Esophagus muscularis mucosa (tissue), 4 donors: Measurements from ENCODE around the gene CYREN. TPM values are rescaled to one million over a fixed set of nuclear protein-coding genes. Genes with fewer than 3 reads are reported as not detected.

Source experiments
- DNase-seq: peaks from one replicate; pipeline ENCODE4 v3.0.0-alpha.2; 2017; ENCODE audit errors: extremely low spot score
- H3K27ac ChIP-seq, 4 donors: fragments of 200-600 bp; sonication (generic); replicated peaks in 1 of 4; 1 replicate in 3 of 4; 2 replicates in 1 of 4; pipeline ENCODE4 v1.5.1; 2016 to 2019; ENCODE audit warnings: mild to moderate bottlenecking in 1 of 4
- H3K27me3 ChIP-seq, 4 donors: fragments of 200-600 bp; sonication (generic); one replicate each; pipeline versions ENCODE4 v1.5.1 to v1.6.0; 2016 to 2019
- H3K36me3 ChIP-seq, 4 donors: fragments of 200-600 bp; sonication (generic); one replicate each; pipeline ENCODE4 v1.5.1; 2016 to 2019
- H3K4me1 ChIP-seq, 4 donors: fragments of 200-600 bp; sonication (generic); one replicate each; pipeline ENCODE4 v1.5.1; 2016 to 2019
- H3K4me3 ChIP-seq, 4 donors: fragments of 200-600 bp; sonication (generic); 1 replicate in 2 of 4; 2 replicates in 2 of 4; pipeline ENCODE4 v1.5.1; 2016 to 2019; ENCODE audit warnings: mild to moderate bottlenecking in 4 of 4, moderate library complexity in 1 of 4
- H3K9me3 ChIP-seq, 4 donors: fragments of 200-600 bp; sonication (generic); 1 replicate in 3 of 4; 2 replicates in 1 of 4; pipeline ENCODE4 v1.5.1; 2016 to 2019
- CTCF ChIP-seq, 3 experiments: fragments of 200-600 bp in 2 of 3; fragments of 450-650 bp in 1 of 3; sonication (generic) in 2 of 3; IDR thresholded peaks; one replicate each; pipeline ENCODE4 v1.5.1; 2017 to 2019; ENCODE audit warnings: antibody characterized with exemption in 3 of 3, mild to moderate bottlenecking in 2 of 3, moderate library complexity in 1 of 3
- EP300 ChIP-seq: sonication (generic); formaldehyde crosslinking; IDR thresholded peaks from one replicate; pipeline ENCODE4 v1.6.1; 2017; ENCODE audit warnings: antibody characterized with exemption
- POLR2A ChIP-seq: fragments of 450-650 bp; IDR thresholded peaks from one replicate; pipeline ENCODE4 v1.6.1; 2017; ENCODE audit warnings: antibody characterized with exemption, moderate library complexity, mild to moderate bottlenecking, low read depth
- POLR2AphosphoS5 ChIP-seq, 2 donors: sonication (generic); formaldehyde crosslinking; IDR thresholded peaks; one replicate each; pipeline ENCODE4 v1.6.1; 2017; ENCODE audit warnings: antibody characterized with exemption in 2 of 2
- WGBS: methylation state at CpG from one replicate; pipeline ENCODE4 v1.1.5; 2018; 5-methylcytosine and 5-hydroxymethylcytosine counted together
- intact Hi-C: fragments of 100-400 bp; cut with DNase I; formaldehyde crosslinking; loops from one replicate; pipeline ENCODE4 v1.15.1; 2023
- total RNA-seq, 4 donors: library from RNA; depleted of rRNA; stranded (reverse); fragments of >200 nt; gene quantifications; one replicate each; pipeline versions ENCODE4 v1.1.0 to v1.2.1, GENCODE V29; 2016

The CYREN gene
- total RNA-seq, 4 donors from 2014 or later = 30.8 to 51.7 (median 40.2) TPM

- Histone ChIP-seq H3K36me3 (peaks cover 0 to 66% (median 47%) of the 10 kb centered on the region in 4 donors), H3K27ac (peak overlapping the region in 3 of 4 donors; percentile 29 to 47 (median 46)), H3K27me3 (no peaks in the 10 kb centered on the region), H3K9me3 (no peaks in the 10 kb centered on the region), H3K4me3 (no peak overlapping the region), H3K4me1 (peaks cover 9 to 67% (median 53%) of the 10 kb centered on the region in 4 donors)
- no peak for DNase-seq
- intact Hi-C loops = no loop called here
- TF ChIP-seq EP300 = no peak
- no peak for TF ChIP-seq CTCF (IDR thresholded peaks at IDR 0.05)
- TF ChIP-seq POLR2A = no peak
- no peak for TF ChIP-seq POLR2AphosphoS5 (IDR thresholded peaks at IDR 0.05)
- WGBS = 72% methylated on average over 5 of the region's 5 CpGs
Observed at GRCh38 chr7:135204876-135205275, 34.4 kb upstream of the CYREN start.

GRCh38 chr7:135204341-135204749 lies 33.8 kb upstream of the CYREN start:
- Histone ChIP-seq H3K27me3 (no peaks in the 10 kb centered on the region), H3K27ac (peak overlapping the region; percentile 18 to 68 (median 50)), H3K9me3 (no peaks in the 10 kb centered on the region), H3K36me3 (peaks cover 0 to 70% (median 53%) of the 10 kb centered on the region in 4 donors), H3K4me3 (no peak overlapping the region), H3K4me1 (peaks cover 8 to 62% (median 47%) of the 10 kb centered on the region in 4 donors)
- TF ChIP-seq POLR2A (no peak), CTCF (IDR thresholded peaks at IDR 0.05) (no peak), POLR2AphosphoS5 (IDR thresholded peaks at IDR 0.05) (no peak), EP300 (no peak)
- no peak for DNase-seq
- WGBS = 79% methylated on average over 4 of the region's 6 CpGs
- intact Hi-C loops = no loop called here

GRCh38 chr7:135201350-135201749 lies 30.8 kb upstream of the CYREN start:
- H3K27ac ChIP-seq = no peak overlapping the region
- WGBS = 80% methylated on average over 2 of the region's 2 CpGs
- peaks cover 12 to 95% (median 82%) of the 10 kb centered on the region in 4 donors for H3K36me3 ChIP-seq
- peaks cover 8 to 36% (median 24%) of the 10 kb centered on the region in 4 donors for H3K4me1 ChIP-seq
- TF ChIP-seq EP300 (no peak), POLR2A (no peak), POLR2AphosphoS5 (IDR thresholded peaks at IDR 0.05) (no peak), CTCF (IDR thresholded peaks at IDR 0.05) (no peak)
- H3K9me3 ChIP-seq = no peaks in the 10 kb centered on the region
- DNase-seq = no peak
- intact Hi-C loops = no loop called here
- H3K27me3 ChIP-seq = no peaks in the 10 kb centered on the region
- no peak overlapping the region for H3K4me3 ChIP-seq

- TF ChIP-seq EP300 (no peak), CTCF (IDR thresholded peaks at IDR 0.05) (no peak), POLR2A (no peak), POLR2AphosphoS5 (IDR thresholded peaks at IDR 0.05) (no peak)
- Histone ChIP-seq H3K27ac (no peak overlapping the region), H3K4me1 (peaks cover 8 to 36% (median 24%) of the 10 kb centered on the region in 4 donors), H3K27me3 (no peaks in the 10 kb centered on the region), H3K4me3 (no peak overlapping the region), H3K9me3 (no peaks in the 10 kb centered on the region), H3K36me3 (peaks cover 12 to 97% (median 84%) of the 10 kb centered on the region in 4 donors)
- intact Hi-C loops = no loop called here
- peak; percentile 3 for DNase-seq
- 90% methylated on average over 3 of the region's 3 CpGs for WGBS
Observed at GRCh38 chr7:135200821-135201331, 30.4 kb upstream of the CYREN start.

GRCh38 chr7:135199439-135199838 lies 28.9 kb upstream of the CYREN start:
- intact Hi-C loops = no loop called here

More at GRCh38 chr7:135199439-135199838, 28.9 kb upstream of the CYREN start:
- peaks cover 8 to 28% (median 21%) of the 10 kb centered on the region in 4 donors for H3K4me1 ChIP-seq
- no peak overlapping the region for H3K27ac ChIP-seq
- WGBS = 91% methylated on average over 4 of the region's 4 CpGs
- peaks cover 24 to 97% (median 84%) of the 10 kb centered on the region in 4 donors for H3K36me3 ChIP-seq
- no peaks in the 10 kb centered on the region for H3K9me3 ChIP-seq
- DNase-seq = no peak
- H3K27me3 ChIP-seq = no peaks in the 10 kb centered on the region
- TF ChIP-seq EP300 = no peak
- TF ChIP-seq CTCF (IDR thresholded peaks at IDR 0.05) = no peak
- TF ChIP-seq POLR2AphosphoS5 (IDR thresholded peaks at IDR 0.05) = no peak
- TF ChIP-seq POLR2A = no peak
- H3K4me3 ChIP-seq = no peak overlapping the region
